HFF-Myc (cell line): ENCODE results near the gene SUSD6.
"Not testable (repeated sequence)": the region's sequence is repeated elsewhere in the genome, so short reads cannot be mapped to it uniquely, and the experiment has no call there.

ENCODE experiments used
- DNase-seq: peaks from one replicate; pipeline ENCODE4 v3.0.0-alpha.2; 2011; ENCODE audit warnings: low read depth; ENCODE audit errors: extremely low read depth
- H3K4me3 ChIP-seq: replicated peaks from 2 replicates; pipeline ENCODE4 v1.5.1; 2011; ENCODE audit warnings: low read depth, mild to moderate bottlenecking, control low read depth, low read length
- CTCF ChIP-seq: IDR thresholded peaks from 2 replicates; pipeline ENCODE4 v1.5.1; 2012; ENCODE audit warnings: mild to moderate bottlenecking, low read depth, low read length, control low read depth; ENCODE audit errors: missing control alignments

SUSD6 gene

GRCh38 chr14:69635981-69636639 lies 24.7 kb downstream of the SUSD6 start:
- H3K4me3 ChIP-seq: no peak overlapping the region
- no peak for DNase-seq
- no peak for TF ChIP-seq CTCF

GRCh38 chr14:69636718-69637480 lies 25.5 kb downstream of the SUSD6 start:
- DNase-seq: no peak
- TF ChIP-seq CTCF: no peak
- H3K4me3 ChIP-seq: no peak overlapping the region

GRCh38 chr14:69637503-69638031 lies 26.2 kb downstream of the SUSD6 start:
- no peak for DNase-seq
- H3K4me3 ChIP-seq: no peak overlapping the region
- TF ChIP-seq CTCF: no peak

GRCh38 chr14:69640931-69641330 lies 29.5 kb downstream of the SUSD6 start:
- DNase-seq: no peak
- H3K4me3 ChIP-seq: no peak overlapping the region
- no peak for TF ChIP-seq CTCF

- H3K4me3 ChIP-seq, DNase-seq: not testable (repeated sequence)
These were observed 30.9 kb downstream of the SUSD6 start for GRCh38 chr14:69642212-69642793.

GRCh38 chr14:69643430-69644200 lies 32.2 kb downstream of the SUSD6 start:
- TF ChIP-seq CTCF: no peak
- no peak overlapping the region for H3K4me3 ChIP-seq
- DNase-seq: no peak
